GM12878 (cell line): ENCODE measurements around the gene HES7.

Experiments
- CHD1 ChIP-seq: IDR thresholded peaks from 2 replicates; pipeline ENCODE4 v1.6.1; 2012; ENCODE audit warnings: low read depth, low read length, improper control_type of control experiment
- ELK1 ChIP-seq: IDR thresholded peaks from 2 replicates; pipeline ENCODE4 v1.6.1; 2012; ENCODE audit warnings: low read depth, low read length, improper control_type of control experiment
- EP300 ChIP-seq, 2 experiments: fragments of 150-350 bp in 1 of 2; IDR thresholded peaks; 2 replicates each; pipeline ENCODE4 v1.6.1; 2011 to 2012; ENCODE audit warnings: low read depth in 2 of 2, low read length in 2 of 2, borderline replicate concordance in 1 of 2, improper control_type of control experiment in 1 of 2, inconsistent platforms in 1 of 2; ENCODE audit not compliant: control insufficient read depth in 1 of 2
- JUNB ChIP-seq: IDR thresholded peaks from 2 replicates; pipeline ENCODE4 v1.6.1; 2016; ENCODE audit warnings: antibody characterized with exemption, mild to moderate bottlenecking
- MXI1 ChIP-seq: fragments of 150-350 bp; IDR thresholded peaks from 2 replicates; pipeline ENCODE4 v1.6.1; 2011; ENCODE audit warnings: low read depth, mild to moderate bottlenecking, inconsistent platforms, low read length, improper control_type of control experiment
- PML ChIP-seq: IDR thresholded peaks from 2 replicates; pipeline ENCODE4 v1.6.1; 2012; ENCODE audit warnings: low read length, inconsistent platforms
- POLR2AphosphoS5 ChIP-seq: IDR thresholded peaks from 2 replicates; pipeline ENCODE4 v1.6.1; 2011; ENCODE audit warnings: mild to moderate bottlenecking, low read length, inconsistent platforms
- SUZ12 ChIP-seq: fragments of 200-600 bp; sonication (generic); IDR thresholded peaks from one replicate; pipeline ENCODE4 v1.6.1; 2018; ENCODE audit warnings: antibody characterized with exemption, mild to moderate bottlenecking; ENCODE audit not compliant: unreplicated experiment
- TARDBP ChIP-seq: IDR thresholded peaks from 2 replicates; pipeline ENCODE4 v1.6.1; 2016; ENCODE audit warnings: borderline replicate concordance
- TCF3 ChIP-seq: IDR thresholded peaks from 2 replicates; pipeline ENCODE4 v1.6.1; 2012; ENCODE audit warnings: low read depth, mild to moderate bottlenecking, low read length, borderline replicate concordance; ENCODE audit not compliant: insufficient read depth
- USF2 ChIP-seq: IDR thresholded peaks from 2 replicates; pipeline ENCODE4 v1.6.1; 2011; ENCODE audit warnings: low read depth, low read length, improper control_type of control experiment, borderline replicate concordance
- ZBTB40 ChIP-seq: fragments of 450-650 bp; IDR thresholded peaks from 2 replicates; pipeline ENCODE4 v1.6.1; 2016; ENCODE audit warnings: mild to moderate bottlenecking, moderate library complexity, borderline replicate concordance
- ZNF274 ChIP-seq: IDR thresholded peaks from one replicate; pipeline ENCODE4 v1.8.0; 2011; ENCODE audit not compliant: insufficient read length, insufficient read depth

- no peak for TF ChIP-seq TCF3
- no peak for TF ChIP-seq ZNF274
- TF ChIP-seq CHD1: no peak
- no peak for TF ChIP-seq MXI1
- no peak for TF ChIP-seq ELK1
- no peak for TF ChIP-seq USF2
- TF ChIP-seq ZBTB40: no peak
- no peak for TF ChIP-seq POLR2AphosphoS5
- TF ChIP-seq SUZ12: no peak
- TF ChIP-seq TARDBP: no peak
- TF ChIP-seq JUNB: no peak
- no peak for TF ChIP-seq EP300 (IDR thresholded peaks at IDR 0.05; ENCODE audit: borderline replicate concordance in 1 of 2, control insufficient read depth in 1 of 2, low read depth in 2 of 2, low read length in 2 of 2)
- no peak for TF ChIP-seq PML
Observed at GRCh38 chr17:8105957-8106398, 17.9 kb downstream of the HES7 start.
